Spleen (tissue), 7 donors: ENCODE measurements around the gene BBS9.

Experiments
- POLR2A ChIP-seq, 3 donors: fragments of 450-650 bp; IDR thresholded peaks; one replicate each; pipeline ENCODE4 v1.5.1; 2017; ENCODE audit warnings: antibody characterized with exemption in 3 of 3, mild to moderate bottlenecking in 1 of 3
- TF ChIP-seq, protein P1 (sequence below), 11 experiments: fragments of 200-600 bp in 7 of 11; fragments of 450-650 bp in 4 of 11; sonication (generic) in 4 of 11; IDR thresholded peaks in 8 of 11; conservative IDR thresholded peaks in 3 of 11; 1 replicate in 7 of 11; 2 replicates in 4 of 11; pipeline versions ENCODE4 v1.4.0 to v1.8.0; 2016 to 2021; ENCODE audit warnings: antibody characterized with exemption in 11 of 11, inconsistent platforms in 4 of 11, mild to moderate bottlenecking in 1 of 11
- donor health status: DM: no; HTN: no; CAD: no; lungs with moderate emphysema.
- donor health status: DM: no; HTN: no; CAD: no.
- donor health status: DM: no; HTN: no; CAD: no.

DNA sequence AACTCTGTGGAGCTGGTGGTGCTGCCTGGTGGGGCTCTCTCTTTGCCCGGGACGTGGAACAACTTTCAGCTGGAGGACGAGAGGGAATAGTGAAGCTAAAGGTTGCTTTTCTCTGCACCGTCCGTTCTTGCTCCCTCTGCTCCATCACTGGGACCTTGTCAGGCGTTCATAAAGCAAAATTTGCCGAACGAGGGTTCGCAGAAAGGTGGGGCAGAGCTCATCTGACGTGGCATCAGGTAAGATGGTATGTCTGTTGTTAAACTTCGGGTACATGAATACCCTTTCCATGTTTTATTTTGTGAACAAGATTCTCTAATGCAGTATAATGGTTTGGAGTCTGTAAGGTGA lies 416 bp downstream of the BBS9 start:
- TF ChIP-seq, protein P1, sequence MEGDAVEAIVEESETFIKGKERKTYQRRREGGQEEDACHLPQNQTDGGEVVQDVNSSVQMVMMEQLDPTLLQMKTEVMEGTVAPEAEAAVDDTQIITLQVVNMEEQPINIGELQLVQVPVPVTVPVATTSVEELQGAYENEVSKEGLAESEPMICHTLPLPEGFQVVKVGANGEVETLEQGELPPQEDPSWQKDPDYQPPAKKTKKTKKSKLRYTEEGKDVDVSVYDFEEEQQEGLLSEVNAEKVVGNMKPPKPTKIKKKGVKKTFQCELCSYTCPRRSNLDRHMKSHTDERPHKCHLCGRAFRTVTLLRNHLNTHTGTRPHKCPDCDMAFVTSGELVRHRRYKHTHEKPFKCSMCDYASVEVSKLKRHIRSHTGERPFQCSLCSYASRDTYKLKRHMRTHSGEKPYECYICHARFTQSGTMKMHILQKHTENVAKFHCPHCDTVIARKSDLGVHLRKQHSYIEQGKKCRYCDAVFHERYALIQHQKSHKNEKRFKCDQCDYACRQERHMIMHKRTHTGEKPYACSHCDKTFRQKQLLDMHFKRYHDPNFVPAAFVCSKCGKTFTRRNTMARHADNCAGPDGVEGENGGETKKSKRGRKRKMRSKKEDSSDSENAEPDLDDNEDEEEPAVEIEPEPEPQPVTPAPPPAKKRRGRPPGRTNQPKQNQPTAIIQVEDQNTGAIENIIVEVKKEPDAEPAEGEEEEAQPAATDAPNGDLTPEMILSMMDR (IDR thresholded peaks at IDR 0.05 in 8 of 11, conservative IDR thresholded peaks at IDR 0.05 in 3 of 11), result no peak
- no peak for TF ChIP-seq POLR2A (IDR thresholded peaks at IDR 0.05)
